ENCODE data around the gene LCORL.

LCORL gene

GRCh38 chr4:17898553-17899055 lies 123.0 kb downstream of the LCORL start:
- H3K9me3 ChIP-seq (ENCODE audit: insufficient read depth, low read depth, low read length), result no peaks in the 10 kb centered on the region
- peaks cover 19% of the 10 kb centered on the region; the same call in 1 of the 2 replicates for H3K36me3 ChIP-seq (ENCODE audit: insufficient read depth, low read length)
- no peak overlapping the region for H3K4me2 ChIP-seq (ENCODE audit: low read depth, low read length, poor library complexity, severe bottlenecking)
- no peak overlapping the region for H3K9ac ChIP-seq (ENCODE audit: low read depth, low read length, poor library complexity, severe bottlenecking)
- no peaks in the 10 kb centered on the region for H3K4me1 ChIP-seq (ENCODE audit: insufficient read depth, low read length, poor library complexity, severe bottlenecking)
- no peak overlapping the region for H2AFZ ChIP-seq (ENCODE audit: low read length)
- H3K9me2 ChIP-seq (replicated peaks; ENCODE audit: low read depth, low read length), result no peaks in the 10 kb centered on the region
- no peaks in the 10 kb centered on the region for H3K27me3 ChIP-seq (ENCODE audit: insufficient read depth, low read length, poor library complexity, severe bottlenecking)
- no peak for TF ChIP-seq EZH2phosphoT487 (IDR thresholded peaks at IDR 0.05; ENCODE audit: borderline replicate concordance)
- no peak for TF ChIP-seq CTCF (conservative IDR thresholded peaks at IDR 0.05; ENCODE audit: low read length)
- no peak overlapping the region for H3K4me3 ChIP-seq (ENCODE audit: low read length, poor library complexity, severe bottlenecking)
- H3F3A ChIP-seq (ENCODE audit: low read depth), result no peaks in the 10 kb centered on the region
- no peaks in the 10 kb centered on the region for H4K20me1 ChIP-seq (ENCODE audit: insufficient read depth, low read length, poor library complexity, severe bottlenecking)
- no peaks in the 10 kb centered on the region for H3K79me2 ChIP-seq (ENCODE audit: insufficient read depth, low read length)

DNA sequence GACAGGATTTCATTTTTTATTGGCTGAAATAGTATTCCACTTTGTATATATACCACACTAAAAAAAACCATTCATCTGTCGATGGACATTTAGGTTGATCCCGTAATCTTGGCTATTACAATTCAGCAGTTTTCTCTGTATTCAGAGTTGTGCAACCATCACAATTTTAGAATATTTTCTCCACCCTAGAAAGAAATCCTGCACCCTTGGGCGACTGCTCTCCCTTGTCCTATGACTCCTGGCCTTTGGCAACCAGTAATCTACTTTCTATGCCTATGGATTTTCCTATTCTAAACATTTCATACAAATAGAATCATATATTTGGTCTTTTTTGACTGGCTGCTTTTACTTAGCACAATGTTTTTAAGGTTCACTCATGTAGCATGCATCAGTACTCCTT lies 126.1 kb downstream of the LCORL start:
- Histone ChIP-seq H3K9me2 (replicated peaks; ENCODE audit: low read depth, low read length) (no peaks in the 10 kb centered on the region), H2AFZ (ENCODE audit: low read length) (no peak overlapping the region)

GRCh38 chr4:17894421-17894820 lies 127.1 kb downstream of the LCORL start:
- no peak for TF ChIP-seq EZH2phosphoT487 (IDR thresholded peaks at IDR 0.05; ENCODE audit: borderline replicate concordance)
- TF ChIP-seq CTCF (conservative IDR thresholded peaks at IDR 0.05; ENCODE audit: low read length), result no peak
- Histone ChIP-seq H4K20me1 (ENCODE audit: insufficient read depth, low read length, poor library complexity, severe bottlenecking) (no peaks in the 10 kb centered on the region), H3K4me2 (ENCODE audit: low read depth, low read length, poor library complexity, severe bottlenecking) (no peak overlapping the region), H3K9me3 (ENCODE audit: insufficient read depth, low read depth, low read length) (no peaks in the 10 kb centered on the region), H3K9ac (ENCODE audit: low read depth, low read length, poor library complexity, severe bottlenecking) (no peak overlapping the region), H3K4me3 (ENCODE audit: low read length, poor library complexity, severe bottlenecking) (no peak overlapping the region), H3K27me3 (ENCODE audit: insufficient read depth, low read length, poor library complexity, severe bottlenecking) (no peaks in the 10 kb centered on the region), H3K9me2 (replicated peaks; ENCODE audit: low read depth, low read length) (no peaks in the 10 kb centered on the region), H3F3A (ENCODE audit: low read depth) (no peaks in the 10 kb centered on the region), H3K79me2 (ENCODE audit: insufficient read depth, low read length) (no peaks in the 10 kb centered on the region), H3K4me1 (ENCODE audit: insufficient read depth, low read length, poor library complexity, severe bottlenecking) (no peaks in the 10 kb centered on the region), H2AFZ (ENCODE audit: low read length) (no peak overlapping the region), H3K36me3 (ENCODE audit: insufficient read depth, low read length) (peaks cover 10% of the 10 kb centered on the region; the same call in 1 of the 2 replicates)

More for the DNA sequence above, 126.1 kb downstream of the LCORL start:
- H3K4me3 ChIP-seq (ENCODE audit: low read length, poor library complexity, severe bottlenecking), result no peak overlapping the region
- H3K79me2 ChIP-seq (ENCODE audit: insufficient read depth, low read length), result no peaks in the 10 kb centered on the region
- H3K36me3 ChIP-seq (ENCODE audit: insufficient read depth, low read length), result peaks cover 15% of the 10 kb centered on the region; the same call in 1 of the 2 replicates
- H4K20me1 ChIP-seq (ENCODE audit: insufficient read depth, low read length, poor library complexity, severe bottlenecking), result no peaks in the 10 kb centered on the region
- no peaks in the 10 kb centered on the region for H3K4me1 ChIP-seq (ENCODE audit: insufficient read depth, low read length, poor library complexity, severe bottlenecking)
- no peaks in the 10 kb centered on the region for H3K27me3 ChIP-seq (ENCODE audit: insufficient read depth, low read length, poor library complexity, severe bottlenecking)
- no peak overlapping the region for H3K4me2 ChIP-seq (ENCODE audit: low read depth, low read length, poor library complexity, severe bottlenecking)
- no peak overlapping the region for H3K9ac ChIP-seq (ENCODE audit: low read depth, low read length, poor library complexity, severe bottlenecking)
- H3K9me3 ChIP-seq (ENCODE audit: insufficient read depth, low read depth, low read length), result no peaks in the 10 kb centered on the region
- TF ChIP-seq CTCF (conservative IDR thresholded peaks at IDR 0.05; ENCODE audit: low read length) (no peak), EZH2phosphoT487 (IDR thresholded peaks at IDR 0.05; ENCODE audit: borderline replicate concordance) (no peak)
- no peaks in the 10 kb centered on the region for H3F3A ChIP-seq (ENCODE audit: low read depth)
